ENCODE data around the gene UNKL. TPM values are rescaled to one million over a fixed set of nuclear protein-coding genes. Genes with fewer than 3 reads are reported as not detected.

UNKL gene
- total and polyA plus RNA-seq, 10 donors, result 6.6 to 80.0 (median 44.4) TPM

- DNase-seq, result no peak
- intact Hi-C loops (cut with DNase I; ENCODE audit: low total_unique reads), result no loop called here
- TF ChIP-seq POLR2A (IDR thresholded peaks at IDR 0.05), result no peak
- no peak for TF ChIP-seq CTCF (IDR thresholded peaks at IDR 0.05 in 8 of 11, conservative IDR thresholded peaks at IDR 0.05 in 3 of 11)
- TF ChIP-seq POLR2AphosphoS5 (IDR thresholded peaks at IDR 0.05), result no peak
- 79 to 87% (median 83%) methylated on average over 23 to 26 of the region's 26 CpGs for WGBS, 5 donors
- Histone ChIP-seq H3K27ac (peak overlapping the region in 6 of 8 donors; percentile 22 to 69 (median 58)), H3K4me1 (peaks cover 0 to 23% (median 12%) of the 10 kb centered on the region in 6 donors), H3K9me3 (no peaks in the 10 kb centered on the region), H3K36me3 (peaks cover 0 to 94% (median 65%) of the 10 kb centered on the region in 6 donors), H3K4me3 (peak overlapping the region in 1 of 8 donors; percentile 13), H3K27me3 (replicated peaks in 1 of 7) (no peaks in the 10 kb centered on the region)
Measured at GRCh38 chr16:1458336-1458976, 44.0 kb upstream of the UNKL start.

- Histone ChIP-seq H3K4me3 (no peak overlapping the region), H3K9me3 (no peaks in the 10 kb centered on the region), H3K36me3 (peaks cover 0 to 94% (median 71%) of the 10 kb centered on the region in 6 donors), H3K27me3 (replicated peaks in 1 of 7) (no peaks in the 10 kb centered on the region), H3K27ac (peak overlapping the region in 3 of 8 donors; percentile 62 to 69 (median 62)), H3K4me1 (peaks cover 0 to 23% (median 12%) of the 10 kb centered on the region in 6 donors)
- intact Hi-C loops (cut with DNase I; ENCODE audit: low total_unique reads), result no loop called here
- 72 to 82% (median 80%) methylated on average over 31 to 42 of the region's 42 CpGs for WGBS, 5 donors
- no peak for DNase-seq
- TF ChIP-seq POLR2A (IDR thresholded peaks at IDR 0.05), result no peak
- TF ChIP-seq CTCF (IDR thresholded peaks at IDR 0.05 in 8 of 11, conservative IDR thresholded peaks at IDR 0.05 in 3 of 11), result no peak
- peak in 2 of 3 donors; percentile 15 to 28 for TF ChIP-seq POLR2AphosphoS5 (IDR thresholded peaks at IDR 0.05)
Measured at GRCh38 chr16:1457489-1458245, 43.2 kb upstream of the UNKL start.

- H3K27me3 ChIP-seq (replicated peaks in 1 of 7), result no peaks in the 10 kb centered on the region
- peaks cover 0 to 95% (median 79%) of the 10 kb centered on the region in 6 donors for H3K36me3 ChIP-seq
- H3K27ac ChIP-seq, result no peak overlapping the region
- H3K4me3 ChIP-seq, result no peak overlapping the region
- H3K9me3 ChIP-seq, result no peaks in the 10 kb centered on the region
- H3K4me1 ChIP-seq, result peaks cover 0 to 23% (median 12%) of the 10 kb centered on the region in 6 donors
- 86 to 94% (median 87%) methylated on average over 8 to 16 of the region's 16 CpGs for WGBS, 5 donors
- intact Hi-C loops (cut with DNase I; ENCODE audit: low total_unique reads), result no loop called here
- no peak for DNase-seq
- no peak for TF ChIP-seq POLR2A (IDR thresholded peaks at IDR 0.05)
- no peak for TF ChIP-seq POLR2AphosphoS5 (IDR thresholded peaks at IDR 0.05)
- no peak for TF ChIP-seq CTCF (IDR thresholded peaks at IDR 0.05 in 8 of 11, conservative IDR thresholded peaks at IDR 0.05 in 3 of 11)
Measured at GRCh38 chr16:1456951-1457350, 42.4 kb upstream of the UNKL start.
